ENCODE data around the gene AAGAB.
"Not testable (repeated sequence)": the region's sequence is repeated elsewhere in the genome, so short reads cannot be mapped to it uniquely, and the experiment has no call there.

AAGAB gene

DNA sequence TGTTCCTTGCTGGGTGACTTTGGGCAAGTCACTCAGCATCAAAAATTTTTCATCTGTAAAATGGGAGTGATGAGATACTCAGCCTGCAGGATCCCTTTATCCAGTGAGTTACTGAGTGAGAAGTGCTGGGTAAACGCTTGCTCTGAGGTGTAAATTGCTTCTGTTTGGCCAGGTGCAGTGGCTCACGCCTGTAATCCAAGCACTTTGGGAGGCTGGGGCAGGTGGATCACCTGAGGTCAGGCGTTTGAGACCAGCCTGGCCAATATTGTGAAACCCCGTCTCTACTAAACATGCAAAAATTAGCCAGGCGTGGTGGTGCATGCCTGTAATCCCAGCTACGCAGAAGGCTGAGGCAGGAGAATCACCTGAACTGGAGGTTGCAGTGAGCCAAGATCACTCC lies 101.4 kb downstream of the AAGAB start:
- not testable (repeated sequence) for H3K36me3 ChIP-seq (ENCODE audit: insufficient read depth, low read length); H3K27me3 ChIP-seq (ENCODE audit: control insufficient read depth in 1 of 2, insufficient read depth in 2 of 2, low read length in 2 of 2); H3K4me3 ChIP-seq (ENCODE audit: low read depth in 1 of 2, low read length in 2 of 2); H3K9ac ChIP-seq (ENCODE audit: low read length); H3K27ac ChIP-seq (ENCODE audit: low read depth, low read length); H3K9me3 ChIP-seq (ENCODE audit: low read length)
- peaks cover 28% of the 10 kb centered on the region for H3K4me1 ChIP-seq (ENCODE audit: insufficient read depth, low read length)

GRCh38 chr15:67152429-67152828 lies 102.0 kb downstream of the AAGAB start:
- H3K9me3 ChIP-seq (ENCODE audit: low read length), result no peaks in the 10 kb centered on the region
- H3K27me3 ChIP-seq (ENCODE audit: control insufficient read depth in 1 of 2, insufficient read depth in 2 of 2, low read length in 2 of 2), result no peaks in the 10 kb centered on the region
- peaks cover 28% of the 10 kb centered on the region for H3K4me1 ChIP-seq (ENCODE audit: insufficient read depth, low read length)
- no peak overlapping the region for H3K9ac ChIP-seq (ENCODE audit: low read length)
- H3K27ac ChIP-seq (ENCODE audit: low read depth, low read length), result no peak overlapping the region
- no peaks in the 10 kb centered on the region for H3K36me3 ChIP-seq (ENCODE audit: insufficient read depth, low read length)
- H3K4me3 ChIP-seq (ENCODE audit: low read depth in 1 of 2, low read length in 2 of 2), result no peak overlapping the region
